ENCODE data around the gene PLCB2.

Gene PLCB2

DNA sequence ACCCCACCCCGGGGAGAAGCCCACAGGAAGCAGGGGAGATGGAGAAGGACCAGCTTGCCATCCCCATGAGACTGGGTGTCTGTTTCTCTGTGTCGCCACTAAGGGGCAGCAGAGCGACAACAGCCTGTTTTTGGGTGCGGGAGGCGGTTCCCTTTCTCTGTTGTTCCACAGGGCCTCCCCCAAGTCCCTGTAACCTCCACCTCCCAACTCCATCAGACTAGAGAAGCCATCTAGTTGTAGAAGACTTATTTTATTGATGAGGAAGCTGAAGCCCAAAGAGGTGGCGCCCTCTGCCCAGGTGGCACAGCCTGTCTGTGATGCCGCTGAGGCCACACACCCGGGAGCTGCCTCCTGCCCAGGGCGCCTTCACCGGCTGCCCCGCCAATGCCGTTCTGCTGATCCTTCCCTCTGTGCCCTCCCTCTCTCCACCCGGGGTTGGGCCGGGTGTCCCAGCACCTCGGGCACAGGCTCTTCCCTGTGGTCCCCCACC is 36.9 kb upstream of the PLCB2 start:
- no peaks in the 10 kb centered on the region for H3K79me2 ChIP-seq
- no peak overlapping the region for H3K27ac ChIP-seq
- H3K36me3 ChIP-seq (ENCODE audit: control insufficient read depth, insufficient read depth, low read length): no peaks in the 10 kb centered on the region
- H2AFZ ChIP-seq: peak overlapping the region; percentile 48
- peaks cover 8% of the 10 kb centered on the region for H3K4me1 ChIP-seq
- TF ChIP-seq, protein P1, sequence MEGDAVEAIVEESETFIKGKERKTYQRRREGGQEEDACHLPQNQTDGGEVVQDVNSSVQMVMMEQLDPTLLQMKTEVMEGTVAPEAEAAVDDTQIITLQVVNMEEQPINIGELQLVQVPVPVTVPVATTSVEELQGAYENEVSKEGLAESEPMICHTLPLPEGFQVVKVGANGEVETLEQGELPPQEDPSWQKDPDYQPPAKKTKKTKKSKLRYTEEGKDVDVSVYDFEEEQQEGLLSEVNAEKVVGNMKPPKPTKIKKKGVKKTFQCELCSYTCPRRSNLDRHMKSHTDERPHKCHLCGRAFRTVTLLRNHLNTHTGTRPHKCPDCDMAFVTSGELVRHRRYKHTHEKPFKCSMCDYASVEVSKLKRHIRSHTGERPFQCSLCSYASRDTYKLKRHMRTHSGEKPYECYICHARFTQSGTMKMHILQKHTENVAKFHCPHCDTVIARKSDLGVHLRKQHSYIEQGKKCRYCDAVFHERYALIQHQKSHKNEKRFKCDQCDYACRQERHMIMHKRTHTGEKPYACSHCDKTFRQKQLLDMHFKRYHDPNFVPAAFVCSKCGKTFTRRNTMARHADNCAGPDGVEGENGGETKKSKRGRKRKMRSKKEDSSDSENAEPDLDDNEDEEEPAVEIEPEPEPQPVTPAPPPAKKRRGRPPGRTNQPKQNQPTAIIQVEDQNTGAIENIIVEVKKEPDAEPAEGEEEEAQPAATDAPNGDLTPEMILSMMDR (IDR thresholded peaks at IDR 0.05): peak; percentile 69
- H3K9ac ChIP-seq: no peak overlapping the region
- H3K4me2 ChIP-seq (ENCODE audit: low read length): no peak overlapping the region
- no peaks in the 10 kb centered on the region for H3K27me3 ChIP-seq (ENCODE audit: control insufficient read depth, insufficient read depth, low read length)
- no peaks in the 10 kb centered on the region for H3K9me3 ChIP-seq (ENCODE audit: control insufficient read depth, low read length)
- H3K4me3 ChIP-seq (ENCODE audit: low read depth, low read length): no peak overlapping the region

DNA sequence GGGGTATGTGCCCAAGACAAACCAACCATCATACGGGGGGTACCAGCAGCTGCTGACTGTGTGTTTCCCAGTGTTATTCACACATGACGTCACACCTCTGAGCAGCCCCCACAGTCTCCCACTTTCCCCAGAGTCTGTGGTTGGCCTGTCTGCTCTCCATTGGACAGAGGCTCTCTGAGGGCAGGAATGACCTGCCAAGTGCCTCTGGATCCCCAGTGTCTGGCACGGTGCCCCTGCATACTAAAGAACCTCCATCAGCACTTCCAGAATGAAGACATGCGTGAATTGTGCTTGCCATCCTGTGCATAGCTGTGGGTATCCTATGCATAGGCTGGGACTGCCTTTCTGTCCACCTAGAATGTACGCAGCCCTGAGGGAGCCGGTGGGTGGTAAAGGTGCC is 36.5 kb upstream of the PLCB2 start:
- no peak overlapping the region for H3K27ac ChIP-seq
- H2AFZ ChIP-seq: no peak overlapping the region

GRCh38 chr15:40343512-40343911 is 35.8 kb upstream of the PLCB2 start:
- peak overlapping the region; percentile 11 for H3K27ac ChIP-seq
- H3K4me2 ChIP-seq (ENCODE audit: low read length): no peak overlapping the region
- H3K79me2 ChIP-seq: peaks cover 10% of the 10 kb centered on the region
- no peak overlapping the region for H3K4me3 ChIP-seq (ENCODE audit: low read depth, low read length)
- no peak overlapping the region for H3K9ac ChIP-seq
- no peak overlapping the region for H2AFZ ChIP-seq
- no peaks in the 10 kb centered on the region for H3K9me3 ChIP-seq (ENCODE audit: control insufficient read depth, low read length)
- H3K27me3 ChIP-seq (ENCODE audit: control insufficient read depth, insufficient read depth, low read length): no peaks in the 10 kb centered on the region
- no peaks in the 10 kb centered on the region for H3K36me3 ChIP-seq (ENCODE audit: control insufficient read depth, insufficient read depth, low read length)
- TF ChIP-seq, protein P1 (IDR thresholded peaks at IDR 0.05): no peak
- H3K4me1 ChIP-seq: peaks cover 19% of the 10 kb centered on the region

More for the DNA sequence above, 36.5 kb upstream of the PLCB2 start:
- peaks cover 4% of the 10 kb centered on the region for H3K79me2 ChIP-seq
- peaks cover 13% of the 10 kb centered on the region for H3K4me1 ChIP-seq
- H3K9ac ChIP-seq: no peak overlapping the region
- no peaks in the 10 kb centered on the region for H3K36me3 ChIP-seq (ENCODE audit: control insufficient read depth, insufficient read depth, low read length)
- no peak overlapping the region for H3K4me3 ChIP-seq (ENCODE audit: low read depth, low read length)
- H3K27me3 ChIP-seq (ENCODE audit: control insufficient read depth, insufficient read depth, low read length): no peaks in the 10 kb centered on the region
- TF ChIP-seq, protein P1 (IDR thresholded peaks at IDR 0.05): no peak
- H3K4me2 ChIP-seq (ENCODE audit: low read length): no peak overlapping the region
- H3K9me3 ChIP-seq (ENCODE audit: control insufficient read depth, low read length): no peaks in the 10 kb centered on the region

GRCh38 chr15:40342416-40343320 is 34.9 kb upstream of the PLCB2 start:
- Histone ChIP-seq H3K4me2 (ENCODE audit: low read length) (no peak overlapping the region), H3K79me2 (peaks cover 12% of the 10 kb centered on the region), H2AFZ (no peak overlapping the region), H3K27ac (peak overlapping the region; percentile 11), H3K4me1 (peaks cover 23% of the 10 kb centered on the region), H3K9me3 (ENCODE audit: control insufficient read depth, low read length) (no peaks in the 10 kb centered on the region), H3K36me3 (ENCODE audit: control insufficient read depth, insufficient read depth, low read length) (no peaks in the 10 kb centered on the region), H3K27me3 (ENCODE audit: control insufficient read depth, insufficient read depth, low read length) (no peaks in the 10 kb centered on the region), H3K4me3 (ENCODE audit: low read depth, low read length) (no peak overlapping the region), H3K9ac (no peak overlapping the region)
- TF ChIP-seq, protein P1 (IDR thresholded peaks at IDR 0.05): no peak

Measured in parathyroid adenoma (tissue), 2 donors.